Upper lobe of right lung (tissue), 1 donor: Measurements from ENCODE around the gene IMMP2L. TPM values are rescaled to one million over a fixed set of nuclear protein-coding genes. Genes with fewer than 3 reads are reported as not detected.
A peak's percentile ranks its signal among the peaks of the same experiment; 100 is the strongest.

Source experiments
- ATAC-seq: fragments of 200-7000 bp; cut with Tn5 transposase; one replicate; pipeline ENCODE4 v1.9.1; 2020; ENCODE audit warnings: mild to moderate bottlenecking, moderate library complexity
- DNase-seq: peaks from one replicate; pipeline ENCODE4 v3.0.0-alpha.2; 2020
- H3K27ac ChIP-seq: fragments of 200-600 bp; one replicate; pipeline ENCODE4 v1.8.0; 2022
- H3K27me3 ChIP-seq: fragments of 200-600 bp; one replicate; pipeline ENCODE4 v1.8.0; 2022; ENCODE audit warnings: mild to moderate bottlenecking
- H3K36me3 ChIP-seq: fragments of 200-600 bp; one replicate; pipeline ENCODE4 v1.8.0; 2022
- H3K4me1 ChIP-seq: fragments of 200-600 bp; one replicate; pipeline ENCODE4 v1.8.0; 2022
- H3K4me3 ChIP-seq: fragments of 200-600 bp; one replicate; pipeline ENCODE4 v1.8.0; 2022; ENCODE audit warnings: mild to moderate bottlenecking
- H3K9me3 ChIP-seq: fragments of 200-600 bp; one replicate; pipeline ENCODE4 v1.8.0; 2022
- intact Hi-C: fragments of 100-400 bp; cut with DNase I; formaldehyde crosslinking; loops from one replicate; pipeline ENCODE4 v1.11.0; 2022
- total RNA-seq: library from RNA; stranded (reverse); fragmentation: NEBNext Ultra II Directional; extraction: Animal tissue kit (Norgen Biotek cat#: 25700); gene quantifications from one replicate; pipeline ENCODE4 v1.2.1, GENCODE V29; 2021
- TF ChIP-seq, protein P1 (sequence below): fragments of 200-600 bp; IDR thresholded peaks from one replicate; pipeline ENCODE4 v1.8.0; 2022; ENCODE audit warnings: antibody characterized with exemption
- donor health status: DM: no; HTN: yes; CAD: no; lungs with severe emphysema.

The IMMP2L gene
- total RNA-seq, 1 donor from 2014 or later = 22.0 TPM

DNA sequence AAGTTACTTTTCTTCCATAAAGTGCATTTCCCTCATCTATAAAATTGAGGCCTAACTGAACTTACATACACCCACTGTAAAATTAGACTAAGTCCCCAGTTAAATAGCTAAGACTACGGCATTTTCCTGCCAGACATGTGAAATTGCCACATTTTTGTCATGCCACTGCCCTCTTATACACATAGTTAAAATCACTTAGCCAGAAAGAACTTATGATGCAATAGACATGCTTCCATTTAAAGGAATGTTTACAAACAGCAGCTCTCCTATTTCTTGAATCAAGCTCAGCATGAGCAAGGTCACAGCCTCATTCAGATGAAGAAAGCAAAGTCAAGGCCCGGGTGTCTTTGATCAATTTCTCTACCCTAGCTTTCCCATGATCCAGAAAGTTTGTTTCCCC lies 295.7 kb downstream of the IMMP2L start:
- DNase-seq (no peak), ATAC-seq (peak; percentile 85)
- Histone ChIP-seq H3K27ac (peak overlapping the region; percentile 61), H3K36me3 (no peaks in the 10 kb centered on the region), H3K4me1 (peaks cover 8% of the 10 kb centered on the region), H3K4me3 (no peak overlapping the region), H3K9me3 (no peaks in the 10 kb centered on the region), H3K27me3 (no peaks in the 10 kb centered on the region)
- TF ChIP-seq, protein P1, sequence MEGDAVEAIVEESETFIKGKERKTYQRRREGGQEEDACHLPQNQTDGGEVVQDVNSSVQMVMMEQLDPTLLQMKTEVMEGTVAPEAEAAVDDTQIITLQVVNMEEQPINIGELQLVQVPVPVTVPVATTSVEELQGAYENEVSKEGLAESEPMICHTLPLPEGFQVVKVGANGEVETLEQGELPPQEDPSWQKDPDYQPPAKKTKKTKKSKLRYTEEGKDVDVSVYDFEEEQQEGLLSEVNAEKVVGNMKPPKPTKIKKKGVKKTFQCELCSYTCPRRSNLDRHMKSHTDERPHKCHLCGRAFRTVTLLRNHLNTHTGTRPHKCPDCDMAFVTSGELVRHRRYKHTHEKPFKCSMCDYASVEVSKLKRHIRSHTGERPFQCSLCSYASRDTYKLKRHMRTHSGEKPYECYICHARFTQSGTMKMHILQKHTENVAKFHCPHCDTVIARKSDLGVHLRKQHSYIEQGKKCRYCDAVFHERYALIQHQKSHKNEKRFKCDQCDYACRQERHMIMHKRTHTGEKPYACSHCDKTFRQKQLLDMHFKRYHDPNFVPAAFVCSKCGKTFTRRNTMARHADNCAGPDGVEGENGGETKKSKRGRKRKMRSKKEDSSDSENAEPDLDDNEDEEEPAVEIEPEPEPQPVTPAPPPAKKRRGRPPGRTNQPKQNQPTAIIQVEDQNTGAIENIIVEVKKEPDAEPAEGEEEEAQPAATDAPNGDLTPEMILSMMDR = no peak
- intact Hi-C loops = no loop called here

DNA sequence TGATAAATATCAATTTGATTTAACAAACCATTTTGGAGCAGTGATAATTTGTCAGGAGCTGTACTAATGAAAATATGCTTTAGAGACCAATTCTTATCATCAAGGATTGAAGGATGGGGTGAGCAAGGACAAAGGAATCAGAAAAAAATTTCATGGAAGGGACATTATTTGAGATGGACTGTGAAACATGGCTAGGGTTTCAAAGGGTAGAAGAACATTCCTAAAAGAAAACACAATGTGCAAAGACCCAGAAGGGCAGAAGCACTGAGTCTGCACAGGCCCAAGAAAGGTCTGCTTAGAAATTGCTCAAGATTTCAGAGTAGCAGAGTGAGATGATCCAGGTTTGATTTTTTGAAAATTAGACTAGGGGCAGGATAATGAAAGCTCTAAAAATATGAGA lies 296.9 kb downstream of the IMMP2L start:
- no peak overlapping the region for H3K4me3 ChIP-seq
- no peaks in the 10 kb centered on the region for H3K36me3 ChIP-seq
- peaks cover 8% of the 10 kb centered on the region for H3K4me1 ChIP-seq
- TF ChIP-seq, protein P1 = no peak
- no peak for DNase-seq
- peak; percentile 38 for ATAC-seq
- no peaks in the 10 kb centered on the region for H3K27me3 ChIP-seq
- H3K27ac ChIP-seq = peak overlapping the region; percentile 61
- intact Hi-C loops = no loop called here
- no peaks in the 10 kb centered on the region for H3K9me3 ChIP-seq

DNA sequence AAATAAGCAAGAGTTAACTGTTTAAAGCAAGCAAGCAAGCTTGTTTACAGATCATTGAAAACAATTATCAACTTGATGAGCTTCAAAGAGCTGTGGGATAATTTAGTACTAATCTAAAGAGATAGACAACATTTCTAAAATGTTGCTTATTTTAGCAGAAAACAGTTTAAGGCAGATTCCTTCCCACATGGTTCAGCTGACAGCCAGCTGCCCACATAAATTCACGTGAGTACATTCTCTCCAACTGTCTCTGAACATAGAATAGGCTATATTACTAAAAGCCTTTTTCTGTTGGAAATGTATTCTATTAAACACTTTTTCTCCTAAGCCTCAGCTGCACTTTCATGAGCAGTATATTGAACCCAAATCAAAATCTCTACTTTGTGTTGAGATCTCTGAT lies 297.3 kb downstream of the IMMP2L start:
- intact Hi-C loops = no loop called here
- Histone ChIP-seq H3K27me3 (no peaks in the 10 kb centered on the region), H3K36me3 (no peaks in the 10 kb centered on the region), H3K27ac (no peak overlapping the region), H3K4me1 (peaks cover 8% of the 10 kb centered on the region), H3K9me3 (no peaks in the 10 kb centered on the region), H3K4me3 (no peak overlapping the region)
- TF ChIP-seq, protein P1 = no peak
- ATAC-seq (no peak), DNase-seq (no peak)

DNA sequence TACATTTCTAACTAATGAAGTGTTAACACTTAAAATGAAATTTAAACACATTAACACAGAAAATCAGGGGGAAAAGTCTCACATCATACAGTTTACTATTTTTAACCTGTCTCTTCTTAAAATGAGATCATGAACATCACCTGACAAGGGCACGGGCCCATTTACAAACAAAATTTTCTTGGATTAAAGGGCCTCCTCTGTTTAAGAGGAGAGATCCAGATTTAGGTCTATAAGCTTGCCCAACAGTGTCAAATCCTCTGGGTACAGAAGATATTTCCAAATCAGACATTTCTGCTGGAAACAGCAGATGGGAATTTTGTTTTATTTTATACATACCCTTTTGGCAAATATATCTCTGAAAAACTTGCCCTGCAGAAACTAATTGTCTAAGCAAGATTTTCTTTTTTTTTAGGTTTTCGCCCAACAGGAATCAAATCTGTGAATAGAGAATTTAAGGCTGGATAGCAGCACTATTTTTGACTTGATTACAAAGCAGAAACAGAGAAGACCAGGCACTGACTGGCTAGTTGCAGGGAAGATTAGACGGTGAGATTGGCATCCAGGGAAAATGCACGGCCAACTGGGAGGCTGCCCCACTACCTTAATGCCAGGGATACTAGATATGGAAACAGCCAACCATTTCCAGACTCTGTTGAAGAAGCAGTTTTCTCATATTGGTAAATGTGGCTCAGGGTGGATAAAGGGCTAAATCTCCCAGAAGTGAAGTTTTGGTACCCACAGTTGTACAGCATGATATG lies 298.0 kb downstream of the IMMP2L start:
- H3K27me3 ChIP-seq = no peaks in the 10 kb centered on the region
- H3K27ac ChIP-seq = peak overlapping the region; percentile 18
- no peaks in the 10 kb centered on the region for H3K36me3 ChIP-seq
- H3K9me3 ChIP-seq = no peaks in the 10 kb centered on the region
- no peak overlapping the region for H3K4me3 ChIP-seq
- TF ChIP-seq, protein P1 = no peak
- intact Hi-C loops = no loop called here
- ATAC-seq (no peak), DNase-seq (no peak)
- H3K4me1 ChIP-seq = peaks cover 8% of the 10 kb centered on the region

DNA sequence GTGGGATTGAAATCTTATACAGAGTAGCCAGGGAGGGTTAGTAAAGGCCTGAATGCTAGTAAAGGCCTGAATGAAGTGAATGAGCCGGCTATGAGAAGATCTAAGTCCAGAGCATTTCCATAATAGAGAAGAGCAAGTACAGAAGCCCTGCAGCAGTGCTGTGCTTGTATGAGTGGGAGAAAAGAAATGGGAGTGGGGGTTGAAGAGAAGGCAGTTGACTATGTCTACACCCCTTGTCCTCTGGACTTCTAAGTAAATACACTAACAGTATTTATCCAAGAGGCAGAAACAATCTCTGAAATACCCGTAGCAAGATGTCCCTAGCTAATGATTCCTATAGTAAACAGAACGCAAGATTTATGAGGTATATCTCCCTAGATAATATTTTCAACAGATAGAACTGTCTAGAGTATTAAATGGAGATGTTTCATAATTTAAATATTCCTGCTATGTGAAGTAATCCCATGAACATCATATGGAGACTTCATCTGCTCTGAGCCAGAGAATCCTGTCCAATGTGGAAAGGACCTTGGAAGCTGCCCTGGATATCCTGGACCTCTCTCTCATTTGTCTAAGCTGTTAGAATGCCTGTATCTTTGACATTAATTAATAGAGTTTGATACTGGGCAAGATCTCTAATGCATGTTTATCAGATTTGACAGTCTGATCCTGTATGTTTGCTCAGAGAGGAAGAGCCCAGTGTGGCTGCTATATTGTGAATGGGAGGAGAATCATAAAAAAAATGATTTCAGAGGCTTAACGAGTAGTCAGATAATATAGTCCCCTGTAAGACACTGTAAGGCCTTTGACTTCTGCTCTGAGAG lies 299.8 kb downstream of the IMMP2L start:
- Histone ChIP-seq H3K9me3 (no peaks in the 10 kb centered on the region), H3K36me3 (no peaks in the 10 kb centered on the region), H3K27ac (no peak overlapping the region), H3K4me1 (peaks cover 8% of the 10 kb centered on the region), H3K27me3 (no peaks in the 10 kb centered on the region), H3K4me3 (no peak overlapping the region)
- no peak for ATAC-seq
- TF ChIP-seq, protein P1 = no peak
- no peak for DNase-seq
- intact Hi-C loops = no loop called here
